Skeletal muscle cell (primary cell): Measurements from ENCODE around the gene CDC45.
A peak's percentile ranks its signal among the peaks of the same experiment; 100 is the strongest.

ENCODE experiments used
- DNase-seq: peaks from one replicate; pipeline ENCODE4 v3.0.0-alpha.2; 2010; ENCODE audit warnings: low read depth
- H3K4me3 ChIP-seq: 2 replicates; pipeline ENCODE4 v1.5.1; 2011; ENCODE audit warnings: low read depth, mild to moderate bottlenecking, control low read depth, low read length, moderate library complexity

CDC45 gene

GRCh38 chr22:19447330-19448075, 32.2 kb upstream of the CDC45 start, which contains the start of gene C22orf39:
C22orf39 (minus strand) TSS chr22:19447711; CDS start chr22:19447688, 23 bp downstream.
- peak within 1 kb of the TSS; percentile 73 for H3K4me3 ChIP-seq
- DNase-seq = peak; percentile 80

DNA sequence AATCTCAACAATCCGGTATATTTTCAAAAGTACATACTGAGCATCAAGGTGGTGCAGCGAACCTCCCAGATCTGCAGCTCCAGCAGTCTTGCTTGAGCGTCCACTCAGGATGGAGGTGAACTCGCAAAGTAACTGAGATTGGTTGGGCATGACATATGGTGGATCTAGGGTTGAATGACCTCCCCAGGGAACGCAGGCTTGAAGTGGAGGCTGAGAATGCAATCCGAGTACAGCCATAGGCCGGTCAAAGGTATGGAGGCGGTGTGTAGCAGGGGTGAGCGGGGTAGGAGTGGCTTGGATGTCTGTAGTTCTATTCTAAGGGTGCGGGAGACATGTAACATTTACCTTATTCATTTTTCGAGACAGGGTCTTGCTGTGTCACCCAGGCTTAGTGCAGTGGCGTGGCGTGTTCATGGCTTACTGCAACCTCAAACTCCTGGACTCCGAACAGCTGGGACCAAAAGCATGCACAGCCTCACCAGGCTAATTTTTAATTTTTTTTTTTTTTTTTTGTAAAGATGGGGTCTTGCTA, 31.6 kb upstream of the CDC45 start:
- H3K4me3 ChIP-seq = peak overlapping the region; percentile 73
- DNase-seq = peak; percentile 67

DNA sequence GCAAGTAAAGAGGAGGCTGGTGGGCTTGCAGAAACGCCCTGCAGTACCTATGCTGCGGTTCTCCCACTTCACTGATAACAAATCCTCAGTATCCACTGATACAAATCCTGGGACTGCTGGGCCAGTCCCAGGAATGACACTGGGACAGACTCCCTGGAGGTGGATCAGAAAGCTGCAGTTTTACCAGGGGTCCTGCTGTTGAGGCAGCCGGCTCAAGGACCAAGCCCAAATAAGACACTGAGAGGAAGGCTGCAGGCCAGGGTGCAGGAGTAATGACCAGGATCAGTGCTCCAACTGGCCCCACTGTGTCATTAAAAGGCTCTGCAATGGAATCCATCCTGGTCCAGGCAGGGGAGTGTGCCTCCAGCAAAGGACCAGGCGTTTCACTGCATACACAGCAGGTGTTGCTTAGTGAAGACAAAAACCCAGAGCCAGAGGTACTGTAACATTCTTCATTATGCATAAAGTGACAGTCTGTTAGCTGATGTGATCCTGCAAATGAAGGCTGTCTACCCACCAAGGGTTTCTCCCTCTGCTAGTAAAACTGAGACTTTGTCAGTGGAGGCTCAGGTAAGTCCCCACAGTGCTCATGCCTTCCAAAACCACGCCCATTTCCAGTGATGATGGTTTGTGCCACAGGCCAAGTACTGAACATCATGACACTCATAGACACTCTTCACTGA, 30.8 kb upstream of the CDC45 start:
- no peak for DNase-seq
- no peak overlapping the region for H3K4me3 ChIP-seq

GRCh38 chr22:19449422-19449767, 30.3 kb upstream of the CDC45 start:
- DNase-seq = no peak
- no peak overlapping the region for H3K4me3 ChIP-seq

- H3K4me3 ChIP-seq = no peak overlapping the region
- peak; percentile 16 for DNase-seq
Measured at GRCh38 chr22:19450363-19451175, 29.2 kb upstream of the CDC45 start.

- H3K4me3 ChIP-seq = no peak overlapping the region
- DNase-seq = no peak
Measured at GRCh38 chr22:19451570-19451969, 28.1 kb upstream of the CDC45 start.

- H3K4me3 ChIP-seq = no peak overlapping the region
- DNase-seq = no peak
Measured at GRCh38 chr22:19453718-19454117, 26.0 kb upstream of the CDC45 start.

GRCh38 chr22:19454156-19454555, 25.6 kb upstream of the CDC45 start:
- H3K4me3 ChIP-seq = no peak overlapping the region
- no peak for DNase-seq

GRCh38 chr22:19455033-19455432, 24.7 kb upstream of the CDC45 start:
- DNase-seq = no peak
- H3K4me3 ChIP-seq = no peak overlapping the region

GRCh38 chr22:19455585-19456370, 23.9 kb upstream of the CDC45 start:
- H3K4me3 ChIP-seq = no peak overlapping the region

GRCh38 chr22:19456541-19456940, 23.2 kb upstream of the CDC45 start:
- H3K4me3 ChIP-seq = no peak overlapping the region
- no peak for DNase-seq

More at GRCh38 chr22:19455585-19456370, 23.9 kb upstream of the CDC45 start:
- DNase-seq = no peak

DNA sequence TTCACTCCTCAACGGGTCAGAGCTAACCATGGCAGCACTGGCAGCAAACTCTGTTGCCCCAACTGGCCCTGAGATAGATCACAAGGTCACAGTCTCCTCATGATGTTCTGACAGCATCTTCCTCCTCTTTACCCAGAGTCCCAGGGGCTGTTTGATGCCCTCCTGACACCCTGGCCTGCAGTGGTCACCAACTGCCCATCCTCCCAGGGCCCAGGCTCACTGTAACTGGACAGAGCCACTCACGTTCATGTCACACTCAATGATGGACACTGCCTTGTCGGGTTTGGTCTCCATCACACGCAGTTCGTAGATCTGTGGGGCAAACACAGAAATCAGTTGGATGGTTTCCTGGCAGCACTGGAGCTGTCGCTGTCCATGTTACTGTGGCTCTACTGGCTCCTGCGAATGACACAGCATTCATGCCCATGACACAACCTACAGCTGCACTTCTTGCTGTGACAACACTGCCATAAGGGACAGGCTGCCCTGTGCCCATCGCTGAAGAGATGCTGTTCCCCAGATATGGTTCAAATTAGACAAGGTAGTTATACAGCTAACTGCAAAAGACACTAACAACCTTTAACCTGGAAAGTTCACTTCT, 21.8 kb upstream of the CDC45 start:
- DNase-seq = no peak
- H3K4me3 ChIP-seq = no peak overlapping the region

GRCh38 chr22:19460036-19460435, 19.7 kb upstream of the CDC45 start:
- no peak for DNase-seq
- H3K4me3 ChIP-seq = no peak overlapping the region

GRCh38 chr22:19461506-19461905, 18.2 kb upstream of the CDC45 start:
- DNase-seq = no peak
- no peak overlapping the region for H3K4me3 ChIP-seq

DNA sequence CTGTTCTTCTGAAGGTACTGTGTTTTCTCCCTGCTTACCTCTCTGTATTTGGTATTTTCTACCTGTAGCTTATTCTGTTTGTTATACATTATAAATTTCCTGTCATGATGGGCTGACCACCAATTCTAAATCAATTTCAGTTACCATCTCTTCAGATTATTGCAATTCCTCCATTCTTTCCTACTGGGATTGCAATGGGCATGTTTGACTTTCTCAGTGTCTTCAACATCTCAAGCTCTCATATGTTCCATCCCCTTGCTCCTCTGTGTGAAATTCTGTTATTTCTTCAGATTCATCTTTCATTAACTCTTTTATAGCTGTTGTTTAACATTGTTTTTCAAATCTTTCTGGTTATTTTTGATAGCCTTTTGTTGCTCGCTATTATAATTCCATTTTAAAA, 16.7 kb upstream of the CDC45 start:
- H3K4me3 ChIP-seq = no peak overlapping the region
- DNase-seq = no peak

GRCh38 chr22:19463491-19464469, 15.9 kb upstream of the CDC45 start:
- no peak overlapping the region for H3K4me3 ChIP-seq
- DNase-seq = no peak

GRCh38 chr22:19464546-19464945, 15.2 kb upstream of the CDC45 start:
- DNase-seq = no peak
- no peak overlapping the region for H3K4me3 ChIP-seq

- no peak for DNase-seq
- no peak overlapping the region for H3K4me3 ChIP-seq
Measured at GRCh38 chr22:19464975-19465374, 14.7 kb upstream of the CDC45 start.
